Activated T-cell treated with anti-CD3 and anti-CD28 coated beads, Interleukin-2, amount 50 U/mL, for 24 hours (primary cell): ENCODE data around the gene SOS2.
"Not testable (repeated sequence)": the region's sequence is repeated elsewhere in the genome, so short reads cannot be mapped to it uniquely, and the experiment has no call there.

Source experiments
- DNase-seq: peaks from one replicate; pipeline ENCODE4 v3.0.0-alpha.2; 2020
- H3K27ac Mint-ChIP-seq: 2 replicates; pipeline ENCODE4 v1.8.0; 2020; ENCODE audit warnings: mild to moderate bottlenecking, mixed read lengths
- H3K27me3 Mint-ChIP-seq: 2 replicates; pipeline ENCODE4 v1.8.0; 2020; ENCODE audit warnings: mixed read lengths
- H3K36me3 Mint-ChIP-seq: 2 replicates; pipeline ENCODE4 v1.8.0; 2020; ENCODE audit warnings: low read depth, mixed read lengths
- H3K4me1 Mint-ChIP-seq: 2 replicates; pipeline ENCODE4 v1.8.0; 2020; ENCODE audit warnings: low read depth, mixed read lengths
- H3K4me3 Mint-ChIP-seq: 2 replicates; pipeline ENCODE4 v1.8.0; 2020; ENCODE audit warnings: mild to moderate bottlenecking, moderate library complexity, mixed read lengths
- H3K9me3 Mint-ChIP-seq: 2 replicates; pipeline ENCODE4 v1.8.0; 2020; ENCODE audit warnings: mixed read lengths

The SOS2 gene

DNA sequence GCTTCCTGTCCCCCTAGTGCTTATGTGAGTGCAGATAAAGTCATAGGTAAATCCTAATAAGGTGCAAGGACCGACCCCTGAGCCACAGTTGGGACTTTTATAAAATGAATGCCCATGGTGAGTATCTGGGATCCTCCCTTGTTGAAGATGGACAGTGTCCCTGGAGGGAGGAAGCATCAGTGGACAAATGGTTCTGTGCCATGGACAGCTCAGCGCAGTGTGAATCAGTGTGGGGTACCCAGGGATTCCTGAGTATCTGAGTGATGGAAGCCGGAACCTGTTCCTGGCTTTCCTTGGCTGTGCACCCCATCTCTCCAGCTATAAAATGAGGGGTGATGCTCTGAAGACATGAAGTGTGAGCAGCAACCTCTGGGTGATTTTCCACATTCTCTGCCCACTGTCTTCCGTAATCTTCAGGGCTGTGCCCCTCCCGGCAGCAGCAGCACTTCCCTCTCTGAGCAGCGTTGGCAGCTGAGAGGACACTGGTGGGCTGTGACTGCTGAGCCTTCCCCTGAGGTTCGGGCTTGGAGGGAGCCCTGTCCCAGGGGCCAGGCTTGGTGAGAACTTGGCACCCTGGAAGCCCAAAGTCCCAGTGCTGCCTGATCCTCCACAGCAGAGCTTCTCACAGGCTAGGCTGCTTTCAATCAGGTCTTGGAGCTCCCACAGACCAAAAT, 140.0 kb downstream of the SOS2 start:
- H3K9me3 Mint-ChIP-seq = no peaks in the 10 kb centered on the region
- H3K27ac Mint-ChIP-seq = peak overlapping the region; percentile 6
- peaks cover 84% of the 10 kb centered on the region for H3K4me1 Mint-ChIP-seq
- H3K36me3 Mint-ChIP-seq = peaks cover 8% of the 10 kb centered on the region
- H3K4me3 Mint-ChIP-seq = no peak overlapping the region
- no peak for DNase-seq
- no peaks in the 10 kb centered on the region for H3K27me3 Mint-ChIP-seq

DNA sequence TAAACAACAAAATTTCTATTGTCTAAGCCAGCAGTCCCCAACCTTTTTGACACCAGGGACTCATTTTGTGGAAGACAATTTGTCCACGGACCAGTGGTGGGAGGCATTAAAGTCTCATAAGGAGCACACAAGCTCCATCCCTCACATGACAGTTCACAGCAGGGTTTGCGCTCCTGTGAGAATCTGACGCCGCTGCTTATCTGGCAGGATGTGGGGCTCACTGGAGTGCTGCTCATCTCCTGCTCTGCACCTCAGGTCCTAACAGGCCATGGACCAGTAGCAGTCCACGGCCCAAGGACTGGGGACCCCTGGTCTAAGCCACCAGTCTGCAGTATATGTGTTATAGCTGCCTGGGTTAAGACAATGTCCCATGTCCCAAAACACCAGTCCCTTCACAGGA, 142.2 kb downstream of the SOS2 start:
- Mint-ChIP-seq H3K9me3 (no peaks in the 10 kb centered on the region), H3K36me3 (peaks cover 13% of the 10 kb centered on the region), H3K4me3 (no peak overlapping the region), H3K4me1 (peaks cover 90% of the 10 kb centered on the region), H3K27ac (peak overlapping the region; percentile 77), H3K27me3 (no peaks in the 10 kb centered on the region)
- DNase-seq = peak; percentile 52

DNA sequence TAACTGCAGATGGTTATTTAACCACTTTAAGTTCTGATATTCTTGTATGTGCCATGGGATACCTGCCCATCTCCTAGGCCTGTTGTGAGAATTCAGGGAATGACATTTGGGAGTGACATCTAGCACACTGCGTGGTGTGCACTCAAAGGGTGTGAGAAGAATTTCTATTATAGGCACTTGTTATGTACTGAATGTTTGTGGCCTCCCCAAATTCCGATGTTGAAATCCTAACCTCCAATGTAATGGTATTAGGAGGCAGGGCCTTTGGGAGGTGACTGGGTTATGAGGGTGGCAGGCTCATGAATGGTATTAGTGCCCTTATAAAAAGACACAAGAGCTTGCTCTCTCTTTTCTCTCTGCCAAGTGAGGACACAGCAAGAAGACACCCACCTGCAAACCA, 142.6 kb downstream of the SOS2 start:
- H3K9me3 Mint-ChIP-seq = no peaks in the 10 kb centered on the region
- peaks cover 92% of the 10 kb centered on the region for H3K4me1 Mint-ChIP-seq
- peak overlapping the region; percentile 77 for H3K27ac Mint-ChIP-seq
- H3K4me3 Mint-ChIP-seq = no peak overlapping the region
- no peaks in the 10 kb centered on the region for H3K27me3 Mint-ChIP-seq
- H3K36me3 Mint-ChIP-seq = peaks cover 13% of the 10 kb centered on the region
- DNase-seq = no peak

DNA sequence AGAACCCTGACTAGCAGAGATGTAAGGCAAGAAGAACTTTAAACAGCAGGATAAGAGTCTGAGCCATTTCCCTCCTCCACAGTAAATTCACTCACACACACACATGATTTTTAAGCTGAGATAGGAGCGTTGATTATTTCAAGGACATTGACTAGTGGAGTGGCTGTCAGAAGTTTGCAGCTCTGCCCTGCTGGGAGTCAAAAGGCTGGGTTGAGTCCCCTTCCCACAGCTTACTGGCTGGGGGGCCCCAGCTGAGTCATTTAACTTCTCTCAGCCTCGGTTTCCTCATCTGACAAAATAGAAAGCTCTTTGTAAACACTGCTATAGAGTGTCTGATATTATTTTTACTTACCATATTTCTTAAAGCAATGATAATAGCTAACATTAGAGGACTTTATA, 143.3 kb downstream of the SOS2 start:
- H3K4me3 Mint-ChIP-seq = peak overlapping the region; percentile 37
- H3K27me3 Mint-ChIP-seq = no peaks in the 10 kb centered on the region
- peak overlapping the region; percentile 87 for H3K27ac Mint-ChIP-seq
- peaks cover 93% of the 10 kb centered on the region for H3K4me1 Mint-ChIP-seq
- DNase-seq = no peak
- H3K36me3 Mint-ChIP-seq = peaks cover 13% of the 10 kb centered on the region
- H3K9me3 Mint-ChIP-seq = no peaks in the 10 kb centered on the region

DNA sequence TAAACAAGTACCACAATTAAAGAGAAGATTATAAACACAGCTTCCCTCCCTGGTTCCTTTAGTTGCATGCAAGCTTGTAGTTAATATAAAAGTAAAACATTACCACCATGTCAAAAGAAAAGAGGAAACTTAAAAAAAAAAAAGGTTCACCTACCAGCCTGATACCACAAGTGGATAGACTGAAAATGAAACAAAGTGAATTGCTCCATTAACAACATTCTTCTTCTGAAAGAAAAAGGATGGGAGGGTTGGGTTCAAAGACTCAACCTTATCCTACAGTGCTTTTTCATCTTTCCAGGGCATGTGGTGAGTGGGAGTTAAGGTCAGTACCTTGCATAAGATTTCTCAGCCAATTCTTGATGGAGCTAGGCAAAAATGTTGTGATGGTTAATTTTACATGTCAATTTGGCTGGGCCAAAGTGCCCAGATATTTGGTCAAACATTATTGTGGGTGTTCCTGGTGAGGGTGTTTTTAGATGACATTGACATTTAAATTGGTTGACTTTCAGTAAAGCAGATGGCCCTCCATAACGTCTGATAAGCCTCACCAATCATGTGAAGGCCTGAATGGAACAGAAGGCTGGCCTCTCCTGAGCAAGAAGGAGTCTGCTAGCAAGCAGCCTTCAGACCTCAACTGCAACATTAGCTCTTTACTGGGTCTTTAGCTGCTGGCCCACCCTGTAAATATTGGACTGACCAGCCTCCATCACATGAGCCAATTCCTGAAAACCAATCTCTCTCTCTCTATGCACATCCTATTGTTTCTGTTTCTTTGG, 143.8 kb downstream of the SOS2 start:
- no peaks in the 10 kb centered on the region for H3K27me3 Mint-ChIP-seq
- peak overlapping the region; percentile 87 for H3K27ac Mint-ChIP-seq
- peak overlapping the region; percentile 38 for H3K4me3 Mint-ChIP-seq
- peaks cover 13% of the 10 kb centered on the region for H3K36me3 Mint-ChIP-seq
- peaks cover 94% of the 10 kb centered on the region for H3K4me1 Mint-ChIP-seq
- no peak for DNase-seq
- no peaks in the 10 kb centered on the region for H3K9me3 Mint-ChIP-seq

DNA sequence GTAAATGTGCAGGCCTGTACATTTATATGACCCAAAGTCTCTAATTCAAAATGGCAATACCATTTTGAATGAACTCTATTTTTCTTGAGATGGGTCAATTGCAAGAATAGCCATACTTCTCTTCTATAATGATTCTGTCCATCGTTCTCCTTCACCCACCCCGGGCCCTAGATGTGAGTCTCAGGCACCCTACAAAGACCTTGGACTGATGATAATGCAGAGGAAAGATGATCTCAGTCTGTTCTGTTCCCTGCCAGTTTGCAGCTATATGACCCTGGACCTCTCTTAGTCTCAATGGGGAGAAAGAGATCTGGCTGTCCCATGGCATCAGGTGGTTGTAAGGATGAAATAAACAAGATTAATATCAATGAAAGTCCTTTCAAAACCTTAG, 145.1 kb downstream of the SOS2 start:
- peaks cover 95% of the 10 kb centered on the region for H3K4me1 Mint-ChIP-seq
- peak overlapping the region; percentile 97 for H3K27ac Mint-ChIP-seq
- H3K4me3 Mint-ChIP-seq = peak overlapping the region; percentile 50
- no peak for DNase-seq
- H3K9me3 Mint-ChIP-seq = no peaks in the 10 kb centered on the region
- H3K27me3 Mint-ChIP-seq = no peaks in the 10 kb centered on the region
- peaks cover 15% of the 10 kb centered on the region for H3K36me3 Mint-ChIP-seq

DNA sequence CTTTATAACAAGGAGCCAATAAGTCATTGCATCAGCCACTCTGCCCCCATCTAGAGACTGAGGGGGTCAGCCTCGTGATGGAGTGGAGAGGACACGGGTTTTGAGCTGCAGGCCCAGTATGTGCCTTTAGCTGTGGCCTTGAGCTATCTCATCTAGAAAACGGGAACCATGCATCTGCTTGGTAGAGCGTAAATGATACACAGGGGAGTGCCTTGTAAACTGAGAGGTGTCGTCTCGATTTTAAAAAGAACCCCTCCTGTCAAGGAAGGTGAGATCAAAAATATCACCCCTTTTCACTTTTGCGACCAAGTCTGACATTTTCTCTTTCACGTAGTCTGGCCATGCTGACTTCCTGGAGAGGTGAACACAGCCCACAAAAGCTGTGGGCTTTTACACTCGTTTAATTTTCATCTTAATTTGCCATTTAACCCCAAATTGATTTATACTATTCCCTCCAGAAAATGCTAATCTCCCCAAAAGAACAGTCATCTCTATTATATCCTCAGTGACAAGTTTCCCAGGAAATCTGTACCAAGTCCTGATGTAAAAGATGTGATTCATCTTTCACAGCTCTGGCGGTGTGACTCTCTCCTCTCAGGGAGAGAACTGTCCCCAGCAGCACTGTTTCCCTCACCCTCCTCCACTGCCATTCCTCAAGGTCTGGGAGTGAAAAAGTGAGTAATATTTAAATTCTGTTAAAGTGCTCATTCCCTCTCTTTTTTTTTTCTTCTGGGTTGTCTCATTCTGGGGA, 145.6 kb downstream of the SOS2 start:
- Mint-ChIP-seq H3K36me3 (peaks cover 15% of the 10 kb centered on the region), H3K9me3 (no peaks in the 10 kb centered on the region), H3K4me3 (peak overlapping the region; percentile 50), H3K27me3 (no peaks in the 10 kb centered on the region), H3K4me1 (peaks cover 95% of the 10 kb centered on the region), H3K27ac (peak overlapping the region; percentile 97)
- DNase-seq = peak; percentile 49

DNA sequence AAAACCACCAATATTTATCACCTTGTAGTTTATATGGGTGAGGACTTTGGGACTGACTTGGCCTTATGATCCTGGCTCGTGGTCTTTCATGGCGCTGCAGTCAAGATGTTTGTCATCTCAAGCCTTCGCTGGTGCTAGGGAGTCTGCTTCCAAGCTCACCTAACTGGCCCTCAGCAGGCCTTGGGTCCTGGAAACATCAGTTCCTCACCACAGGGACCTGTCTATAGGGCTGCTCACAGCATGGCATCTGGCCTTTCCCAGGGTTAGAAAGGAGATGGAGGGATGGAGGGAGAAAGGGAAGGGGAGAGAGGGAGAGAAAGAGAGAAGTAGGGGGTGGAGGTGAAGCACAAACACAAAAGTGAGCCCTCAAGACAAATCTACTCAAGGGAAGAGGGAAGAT, 146.7 kb downstream of the SOS2 start:
- peak overlapping the region; percentile 32 for H3K4me3 Mint-ChIP-seq
- no peak for DNase-seq
- H3K9me3 Mint-ChIP-seq = no peaks in the 10 kb centered on the region
- peaks cover 14% of the 10 kb centered on the region for H3K36me3 Mint-ChIP-seq
- H3K4me1 Mint-ChIP-seq = peaks cover 88% of the 10 kb centered on the region
- H3K27me3 Mint-ChIP-seq = no peaks in the 10 kb centered on the region
- H3K27ac Mint-ChIP-seq = peak overlapping the region; percentile 97

DNA sequence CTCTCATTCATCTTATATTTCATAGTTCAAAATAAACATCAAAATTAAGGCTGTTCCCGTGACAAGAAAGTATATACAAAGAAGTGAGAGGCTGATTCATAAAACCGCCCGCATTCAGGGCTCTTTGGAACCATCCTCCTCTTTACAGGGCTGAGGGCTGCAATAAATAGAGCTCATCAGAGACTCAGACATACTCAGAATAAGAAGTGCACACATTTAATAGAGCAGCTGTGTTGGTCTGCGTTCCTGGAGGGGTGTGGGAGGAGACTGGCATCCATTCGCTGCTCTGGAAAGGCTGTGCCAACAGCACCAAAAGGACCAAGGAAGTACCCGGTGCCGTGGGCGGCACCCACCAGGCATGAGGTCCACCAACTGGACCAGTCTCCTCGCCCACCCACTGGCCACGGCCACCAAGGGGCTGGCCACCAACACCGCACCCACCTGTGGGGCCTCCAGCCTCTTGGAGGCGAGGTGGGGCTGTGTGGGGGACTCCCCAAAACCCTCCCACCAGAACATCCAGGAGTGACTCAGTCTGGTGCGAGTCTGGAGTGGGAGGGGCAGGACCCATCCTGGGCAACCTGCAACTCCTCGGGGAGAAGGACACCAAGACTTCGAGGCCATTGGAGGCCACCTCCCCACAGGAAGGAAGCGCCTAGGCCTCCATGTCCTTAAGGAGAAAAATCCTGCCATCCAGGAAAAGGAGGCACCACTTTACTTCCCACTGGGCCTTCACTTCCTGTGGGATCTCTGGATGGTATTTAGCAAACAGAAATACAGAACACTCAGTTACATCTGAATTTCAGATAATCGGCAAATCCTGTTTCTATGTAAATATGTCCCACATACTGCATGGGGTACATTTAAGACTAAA, 147.7 kb downstream of the SOS2 start:
- Mint-ChIP-seq H3K36me3 (peaks cover 15% of the 10 kb centered on the region), H3K27ac (peak overlapping the region; percentile 97), H3K27me3 (no peaks in the 10 kb centered on the region), H3K4me1 (peaks cover 80% of the 10 kb centered on the region), H3K4me3 (peak overlapping the region; percentile 75), H3K9me3 (no peaks in the 10 kb centered on the region)
- peak; percentile 81 for DNase-seq

DNA sequence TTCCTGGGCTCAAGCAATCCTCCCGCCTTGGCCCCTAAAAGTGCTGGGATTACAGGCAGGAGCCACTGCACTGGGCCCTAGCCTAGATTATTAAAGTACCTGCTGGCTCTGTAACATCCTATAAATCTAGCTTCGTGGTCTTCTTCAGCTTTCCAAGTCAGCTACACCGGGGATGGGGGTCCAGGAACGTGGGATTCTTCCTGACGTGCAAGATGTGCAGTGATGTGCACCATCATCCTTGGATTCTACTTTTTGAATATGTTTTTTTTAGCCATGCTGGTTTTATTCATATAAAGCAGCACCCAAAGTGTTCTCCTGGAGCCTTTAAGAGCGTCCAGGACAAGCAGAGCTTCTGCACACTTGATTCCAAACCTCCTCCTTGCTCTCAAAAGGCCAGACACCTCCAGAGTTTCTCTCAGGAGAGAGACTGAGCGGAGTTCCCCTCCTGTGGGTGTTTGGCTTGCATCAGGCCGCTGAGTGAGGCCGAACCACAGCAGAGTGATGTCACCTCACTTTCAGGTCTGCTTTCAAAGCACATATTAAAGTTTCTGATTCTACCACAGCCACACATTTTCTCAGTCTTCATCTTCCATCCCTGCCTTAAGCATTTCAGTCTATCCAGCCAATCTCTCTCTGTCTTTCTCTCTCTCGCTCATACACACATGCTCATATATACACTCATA, 148.5 kb downstream of the SOS2 start:
- Mint-ChIP-seq H3K36me3 (peaks cover 13% of the 10 kb centered on the region), H3K27ac (peak overlapping the region; percentile 97), H3K4me3 (peak overlapping the region; percentile 75), H3K27me3 (no peaks in the 10 kb centered on the region), H3K4me1 (peaks cover 73% of the 10 kb centered on the region), H3K9me3 (no peaks in the 10 kb centered on the region)
- DNase-seq = peak; percentile 82

DNA sequence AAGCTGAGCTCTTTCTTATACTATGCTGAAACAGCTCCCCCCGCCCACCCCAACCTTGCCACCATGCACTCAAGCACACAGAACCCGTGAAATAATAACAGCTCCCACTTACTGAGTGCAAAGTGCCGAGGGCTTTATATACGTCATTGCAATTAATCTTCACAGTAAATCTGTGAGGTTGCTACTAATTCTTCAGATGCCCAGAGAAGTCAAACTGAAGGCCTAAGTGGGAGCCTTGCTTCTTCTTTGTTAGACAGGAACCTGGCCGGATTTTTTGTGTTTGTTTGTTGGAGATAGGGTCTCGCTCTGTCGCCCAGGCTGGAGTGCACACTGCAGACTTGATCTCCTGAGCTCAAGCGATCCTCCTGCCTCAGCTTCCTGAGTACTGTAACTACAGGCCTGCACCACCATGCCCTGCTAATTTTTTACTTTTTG, 149.1 kb downstream of the SOS2 start:
- peaks cover 69% of the 10 kb centered on the region for H3K4me1 Mint-ChIP-seq
- H3K4me3 Mint-ChIP-seq = peak overlapping the region; percentile 75
- H3K36me3 Mint-ChIP-seq = peaks cover 13% of the 10 kb centered on the region
- peak overlapping the region; percentile 97 for H3K27ac Mint-ChIP-seq
- H3K27me3 Mint-ChIP-seq = no peaks in the 10 kb centered on the region
- no peaks in the 10 kb centered on the region for H3K9me3 Mint-ChIP-seq
- peak; percentile 63 for DNase-seq

DNA sequence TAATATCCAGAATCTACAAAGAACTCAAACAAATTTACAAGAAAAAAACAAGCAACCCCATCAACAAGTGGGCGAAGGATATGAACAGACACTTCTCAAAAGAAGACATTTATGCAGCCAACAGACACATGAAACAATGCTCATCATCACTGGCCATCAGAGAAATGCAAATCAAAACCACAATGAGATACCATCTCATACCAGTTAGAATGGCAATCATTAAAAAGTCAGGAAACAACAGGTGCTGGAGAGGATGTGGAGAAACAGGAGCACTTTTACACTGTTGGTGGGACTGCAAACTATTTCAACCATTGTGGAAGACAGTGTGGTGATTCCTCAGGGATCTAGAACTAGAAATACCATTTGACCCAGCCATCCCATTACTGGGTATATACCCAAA, 152.3 kb downstream of the SOS2 start:
- not testable (repeated sequence) for DNase-seq, H3K9me3 Mint-ChIP-seq

DNA sequence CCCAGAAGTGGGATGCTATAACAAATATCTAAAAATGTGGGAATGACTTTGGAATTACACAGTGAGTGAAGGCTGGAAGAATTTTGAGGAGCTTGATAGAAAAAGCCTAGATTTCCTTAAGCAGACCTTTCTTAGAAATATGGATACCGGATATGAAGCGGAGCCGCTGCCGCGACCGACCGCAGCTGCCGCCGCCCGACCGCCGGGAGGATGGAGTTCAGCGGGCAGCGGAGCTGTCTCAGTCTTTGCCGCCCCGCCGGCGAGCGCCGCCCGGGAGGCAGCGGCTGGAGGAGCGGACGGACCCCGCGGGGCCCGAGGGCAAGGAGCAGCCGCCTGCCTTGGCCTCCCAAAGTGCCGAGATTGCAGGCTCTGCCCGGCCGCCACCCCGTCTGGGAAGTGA, 157.7 kb downstream of the SOS2 start:
- H3K9me3 Mint-ChIP-seq, H3K36me3 Mint-ChIP-seq, DNase-seq, H3K27ac Mint-ChIP-seq, H3K27me3 Mint-ChIP-seq, H3K4me3 Mint-ChIP-seq: not testable (repeated sequence)
- H3K4me1 Mint-ChIP-seq = peaks cover 48% of the 10 kb centered on the region

More for the DNA sequence above, 152.3 kb downstream of the SOS2 start:
- not testable (repeated sequence) for H3K36me3 Mint-ChIP-seq, H3K27ac Mint-ChIP-seq, H3K27me3 Mint-ChIP-seq, H3K4me3 Mint-ChIP-seq
- H3K4me1 Mint-ChIP-seq = peaks cover 54% of the 10 kb centered on the region
